ENCODE results near the gene TEPSIN.

TEPSIN gene, protein sequence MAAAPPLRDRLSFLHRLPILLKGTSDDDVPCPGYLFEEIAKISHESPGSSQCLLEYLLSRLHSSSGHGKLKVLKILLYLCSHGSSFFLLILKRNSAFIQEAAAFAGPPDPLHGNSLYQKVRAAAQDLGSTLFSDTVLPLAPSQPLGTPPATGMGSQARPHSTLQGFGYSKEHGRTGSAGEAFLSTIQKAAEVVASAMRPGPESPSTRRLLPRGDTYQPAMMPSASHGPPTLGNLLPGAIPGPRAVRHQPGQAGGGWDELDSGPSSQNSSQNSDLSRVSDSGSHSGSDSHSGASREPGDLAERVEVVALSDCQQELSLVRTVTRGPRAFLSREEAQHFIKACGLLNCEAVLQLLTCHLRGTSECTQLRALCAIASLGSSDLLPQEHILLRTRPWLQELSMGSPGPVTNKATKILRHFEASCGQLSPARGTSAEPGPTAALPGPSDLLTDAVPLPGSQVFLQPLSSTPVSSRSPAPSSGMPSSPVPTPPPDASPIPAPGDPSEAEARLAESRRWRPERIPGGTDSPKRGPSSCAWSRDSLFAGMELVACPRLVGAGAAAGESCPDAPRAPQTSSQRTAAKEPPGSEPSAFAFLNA

DNA sequence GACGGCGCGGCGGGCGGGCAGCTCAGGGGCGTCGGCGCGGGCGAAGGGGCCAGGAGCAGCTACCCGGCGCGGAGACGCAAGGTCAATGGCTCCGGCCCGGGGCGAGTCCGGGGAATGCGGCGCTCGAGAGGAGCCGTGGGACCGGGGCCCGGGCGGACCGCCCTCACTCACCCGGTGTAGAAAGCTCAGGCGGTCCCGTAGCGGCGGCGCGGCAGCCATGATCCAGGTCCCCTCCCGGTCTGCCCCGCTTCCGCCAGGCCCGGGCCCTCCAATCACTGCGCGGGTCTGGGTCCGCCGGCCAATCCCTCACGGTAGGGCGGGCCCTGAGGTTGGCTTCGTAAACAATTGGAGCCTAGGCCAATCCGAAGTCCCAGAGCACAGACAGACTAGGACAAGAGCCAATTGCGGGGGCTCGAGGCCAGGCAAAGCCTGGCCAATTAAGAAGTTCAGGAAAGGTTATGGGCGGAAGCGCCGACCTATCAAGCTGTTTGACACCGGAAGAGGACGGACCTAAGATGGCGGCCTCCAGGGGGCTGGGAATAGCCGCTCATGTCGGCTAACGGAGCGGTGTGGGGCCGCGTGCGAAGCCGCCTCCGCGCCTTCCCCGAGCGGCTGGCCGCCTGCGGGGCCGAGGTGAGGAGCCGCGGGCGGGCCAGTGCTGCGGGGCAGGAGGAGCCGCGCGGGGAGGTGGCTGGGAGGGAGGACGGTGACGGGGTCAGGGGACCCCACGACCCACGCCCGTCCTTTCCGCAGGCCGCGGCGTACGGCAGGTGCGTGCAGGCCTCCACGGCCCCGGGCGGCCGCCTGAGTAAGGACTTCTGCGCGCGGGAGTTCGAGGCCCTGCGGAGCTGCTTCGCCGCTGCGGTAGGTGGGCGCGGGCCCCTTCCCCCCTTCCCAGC, at the start of gene TEPSIN, which contains the start of gene NDUFAF8:
Gene TEPSIN, minus strand, starts transcription at position 241 of the 899 bp plus-strand sequence. Its CDS starts 22 bp downstream, at position 219.
Gene NDUFAF8, plus strand, starts transcription at position 504 of the 899 bp plus-strand sequence. Its CDS starts 46 bp downstream, at position 550.
- DNase-seq, result peak; percentile 100

- DNase-seq, result no peak
Observed at GRCh38 chr17:81287741-81288430, 49.0 kb upstream of the TEPSIN start.

DNA sequence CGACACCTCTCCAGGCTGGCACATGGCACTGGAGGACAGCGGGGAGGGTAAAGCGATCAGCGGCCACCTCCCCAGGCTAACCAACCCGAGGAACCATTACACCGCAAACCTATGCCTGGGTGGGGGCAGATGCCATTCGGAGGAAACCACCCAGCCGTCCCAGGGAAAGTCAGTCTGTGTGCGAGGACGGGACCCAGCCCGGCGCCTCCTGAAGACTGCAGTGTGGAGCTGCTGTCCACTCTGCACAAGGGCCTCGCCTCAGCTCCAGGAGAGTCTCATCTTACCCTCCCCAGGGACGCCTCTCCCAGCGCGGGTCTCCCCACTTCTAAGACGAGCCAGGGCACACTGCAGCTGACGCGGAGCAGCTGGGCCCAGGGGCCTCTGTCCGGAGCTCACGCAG, 48.3 kb upstream of the TEPSIN start:
- DNase-seq, result no peak

- no peak for DNase-seq
Observed at GRCh38 chr17:81286491-81287145, 47.8 kb upstream of the TEPSIN start.

GRCh38 chr17:81285894-81286293, 47.0 kb upstream of the TEPSIN start:
- DNase-seq, result no peak

GRCh38 chr17:81285179-81285878, 46.5 kb upstream of the TEPSIN start:
- no peak for DNase-seq

DNA sequence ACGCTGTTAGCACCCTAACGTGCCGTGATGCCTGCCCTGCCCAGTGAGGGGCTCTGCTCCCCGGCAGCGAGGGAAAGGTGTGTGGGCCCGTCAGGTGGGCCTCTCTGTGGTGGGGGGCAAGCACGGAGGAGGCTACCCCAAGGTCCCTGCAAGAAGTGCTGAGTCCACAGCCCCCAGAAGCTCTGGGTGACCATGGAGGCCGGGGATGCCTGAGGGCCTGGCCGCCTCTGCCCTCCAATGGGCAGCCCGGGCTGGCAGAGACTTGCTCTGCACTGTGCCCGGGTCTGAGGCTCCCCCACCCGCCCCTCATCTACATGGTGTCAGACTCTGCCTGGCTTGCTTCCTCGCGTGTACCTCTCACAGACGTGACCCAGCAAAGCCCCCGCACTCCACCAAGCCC, 44.0 kb upstream of the TEPSIN start:
- no peak for DNase-seq

- DNase-seq, result no peak
Observed at GRCh38 chr17:81282141-81282540, 43.3 kb upstream of the TEPSIN start.

DNA sequence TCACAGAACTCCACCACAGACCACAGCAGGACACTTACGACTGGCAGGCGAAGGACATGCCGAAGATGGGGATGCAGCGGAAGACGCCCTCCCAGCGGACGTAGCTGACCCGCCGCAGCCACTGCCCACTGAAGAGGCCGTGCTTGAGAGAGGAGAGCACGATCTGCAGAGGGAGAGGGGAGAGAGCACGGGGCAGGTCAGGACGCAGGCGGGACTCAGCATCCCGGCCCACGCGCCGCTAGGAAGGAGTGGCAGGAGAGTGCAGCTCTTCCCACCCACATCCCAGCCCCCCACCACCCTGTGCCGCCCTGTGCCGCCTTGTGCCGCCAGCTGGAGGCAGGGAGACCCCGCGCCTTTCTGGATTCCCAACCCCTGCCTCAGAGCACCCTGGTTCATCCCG, 41.7 kb upstream of the TEPSIN start:
- no peak for DNase-seq

GRCh38 chr17:81279278-81280275, 40.7 kb upstream of the TEPSIN start:
- DNase-seq, result no peak

GRCh38 chr17:81278831-81279230, 40.0 kb upstream of the TEPSIN start:
- no peak for DNase-seq

DNA sequence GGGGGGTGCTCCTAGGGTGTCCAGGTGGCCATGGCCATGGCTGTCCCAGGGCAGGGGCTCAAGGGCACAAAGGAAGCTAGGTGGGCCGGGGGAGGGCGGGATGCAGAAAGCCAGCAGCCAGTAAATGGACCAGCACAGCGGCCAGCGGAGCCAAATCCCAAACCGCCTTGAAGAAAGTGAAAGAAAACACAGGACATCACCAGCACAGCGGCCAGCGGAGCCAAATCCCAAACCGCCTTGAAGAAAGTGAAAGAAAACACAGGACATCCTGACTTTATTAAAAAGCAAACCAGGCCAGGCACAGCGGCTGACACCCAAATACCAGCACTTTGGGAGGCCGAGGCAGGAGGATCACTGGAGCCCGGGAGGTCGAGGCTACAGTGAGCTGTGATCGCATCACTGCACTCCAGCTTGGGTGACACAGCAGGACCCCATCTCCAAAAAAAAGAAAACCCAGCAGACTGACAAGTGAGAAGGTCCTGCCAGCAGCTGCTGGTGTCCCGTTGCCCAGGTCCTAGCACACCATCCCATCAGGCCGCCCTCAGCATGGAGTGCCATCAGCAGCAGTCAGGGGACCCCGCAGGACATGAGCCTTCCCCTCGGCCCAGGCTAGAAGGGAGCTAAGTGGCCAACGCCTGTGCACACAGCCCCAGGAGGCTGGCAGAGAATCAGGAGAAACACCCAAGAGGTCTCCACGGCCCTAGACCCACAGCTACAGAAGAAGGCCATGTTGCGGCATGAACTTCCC, 39.3 kb upstream of the TEPSIN start:
- DNase-seq, result no peak

DNA sequence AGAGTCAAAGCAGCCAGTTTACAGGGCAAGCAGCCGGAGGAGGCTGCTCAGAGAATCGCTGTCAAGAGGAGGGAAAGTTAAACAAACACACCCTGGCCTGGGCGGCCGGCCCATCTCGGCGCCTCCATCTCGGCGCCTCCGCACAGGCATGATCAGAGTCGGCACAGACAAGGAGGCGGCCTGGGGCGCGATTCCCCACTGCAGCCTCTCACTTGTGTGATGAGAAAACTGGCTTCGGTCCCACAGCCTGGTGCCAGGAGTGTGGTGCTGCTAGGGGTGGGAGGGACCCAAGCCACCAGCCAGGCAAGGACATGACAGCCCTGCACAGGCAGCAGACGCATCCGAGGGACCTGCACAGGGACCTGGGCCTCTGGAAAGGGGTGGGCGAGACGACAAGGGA, 38.6 kb upstream of the TEPSIN start:
- DNase-seq, result no peak

- DNase-seq, result no peak
Observed at GRCh38 chr17:81276781-81277180, 37.9 kb upstream of the TEPSIN start.

DNA sequence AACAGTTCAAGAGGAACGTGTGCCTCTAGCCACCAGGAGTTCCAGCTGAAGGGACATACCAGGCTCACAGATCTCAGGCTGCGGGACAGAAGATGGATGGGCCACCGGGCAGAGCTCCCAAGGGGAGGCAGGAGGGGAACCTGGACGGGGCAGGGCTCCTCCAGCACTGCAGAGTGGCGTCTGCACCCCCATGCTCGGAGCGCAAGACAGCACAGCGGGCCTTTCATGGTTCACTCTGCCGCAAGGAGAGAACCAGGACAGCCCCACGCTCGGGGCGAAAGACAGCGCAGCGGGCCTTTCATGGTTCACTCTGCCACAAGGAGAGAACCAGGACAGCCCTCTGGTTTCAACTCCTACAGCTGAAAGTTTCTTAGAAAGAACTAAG, 35.6 kb upstream of the TEPSIN start:
- DNase-seq, result no peak

DNA sequence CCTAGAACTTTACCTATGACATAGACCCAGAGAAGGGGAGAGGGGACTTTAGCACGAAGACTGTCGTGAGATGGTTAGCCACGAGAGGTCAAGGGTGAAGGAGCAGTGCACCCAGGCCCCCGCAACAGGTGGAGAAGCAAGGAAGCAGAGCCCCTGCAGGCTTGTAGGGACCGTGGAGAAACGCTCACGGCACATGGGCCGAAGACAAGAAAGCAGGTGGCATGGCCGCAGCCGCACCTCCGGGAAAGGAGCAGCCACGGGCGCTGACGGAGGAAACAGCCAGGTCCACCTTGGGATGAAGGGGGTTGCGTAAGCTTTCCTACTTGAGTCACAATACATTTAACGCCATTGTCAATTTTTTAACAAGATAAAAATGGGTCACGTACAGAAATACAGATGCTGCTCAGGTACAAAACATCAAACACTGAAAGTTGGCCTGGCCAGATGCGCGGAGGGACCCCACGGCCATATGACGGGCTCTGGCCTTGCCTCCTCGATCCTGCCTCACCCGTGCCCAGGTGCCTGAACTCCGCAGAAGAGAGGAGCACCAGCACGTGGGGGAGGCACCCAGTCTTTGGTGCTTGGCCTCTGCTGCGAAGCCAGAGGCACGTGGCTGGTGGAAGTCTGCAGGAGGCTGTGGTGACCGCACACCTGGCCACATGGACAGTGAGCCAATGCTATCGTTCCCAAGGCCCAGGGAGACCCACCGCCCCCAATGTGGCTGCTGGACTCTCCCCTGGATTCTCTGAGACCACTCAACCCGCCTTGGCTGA, 35.0 kb upstream of the TEPSIN start:
- no peak for DNase-seq

- no peak for DNase-seq
Observed at GRCh38 chr17:81272616-81273015, 33.8 kb upstream of the TEPSIN start.

- DNase-seq, result no peak
Observed at GRCh38 chr17:81271226-81271625, 32.4 kb upstream of the TEPSIN start.

GRCh38 chr17:81270279-81270678, 31.4 kb upstream of the TEPSIN start:
- DNase-seq, result no peak

All from NCI-H524 (cell line).